Endothelial cell (in vitro differentiated cells): ENCODE results near the gene KASH5. TPM values are rescaled to one million over a fixed set of nuclear protein-coding genes. Genes with fewer than 3 reads are reported as not detected.

ENCODE experiments used
- DNase-seq: peaks from one replicate; pipeline ENCODE4 v3.0.0; 2021; ENCODE audit warnings: low spot score
- H3K27ac Mint-ChIP-seq: one replicate; pipeline ENCODE4 v1.8.0; 2021; ENCODE audit warnings: mixed read lengths, inconsistent platforms; ENCODE audit not compliant: unreplicated experiment
- H3K27me3 Mint-ChIP-seq: one replicate; pipeline ENCODE4 v1.8.0; 2021; ENCODE audit warnings: mild to moderate bottlenecking, moderate library complexity, mixed read lengths, inconsistent platforms; ENCODE audit not compliant: unreplicated experiment
- H3K36me3 Mint-ChIP-seq: one replicate; pipeline ENCODE4 v1.8.0; 2021; ENCODE audit warnings: mild to moderate bottlenecking, low read depth, mixed read lengths, inconsistent platforms; ENCODE audit not compliant: unreplicated experiment
- H3K4me1 Mint-ChIP-seq: one replicate; pipeline ENCODE4 v1.8.0; 2021; ENCODE audit warnings: mild to moderate bottlenecking, mixed read lengths, inconsistent platforms; ENCODE audit not compliant: unreplicated experiment
- H3K4me3 Mint-ChIP-seq: one replicate; pipeline ENCODE4 v1.8.0; 2021; ENCODE audit warnings: mild to moderate bottlenecking, mixed read lengths, inconsistent platforms; ENCODE audit not compliant: unreplicated experiment
- H3K9me3 Mint-ChIP-seq: one replicate; pipeline ENCODE4 v1.8.0; 2021; ENCODE audit warnings: mixed read lengths, inconsistent platforms; ENCODE audit not compliant: unreplicated experiment
- total RNA-seq: library from RNA; stranded (reverse); fragmentation: NEBNext Ultra II Directional; extraction: Animal tissue kit (Norgen Biotek cat#: 25700); gene quantifications from one replicate; pipeline ENCODE4 v1.2.1, GENCODE V29; 2021; ENCODE audit not compliant: unreplicated experiment
- TF ChIP-seq, protein P1 (sequence below): fragments of 200-600 bp; sonication (generic); IDR thresholded peaks from one replicate; pipeline ENCODE4 v1.5.0; 2021; ENCODE audit warnings: antibody characterized with exemption; ENCODE audit not compliant: unreplicated experiment

Gene KASH5
- total RNA-seq, 1 donor from 2014 or later = 0.26 TPM

DNA sequence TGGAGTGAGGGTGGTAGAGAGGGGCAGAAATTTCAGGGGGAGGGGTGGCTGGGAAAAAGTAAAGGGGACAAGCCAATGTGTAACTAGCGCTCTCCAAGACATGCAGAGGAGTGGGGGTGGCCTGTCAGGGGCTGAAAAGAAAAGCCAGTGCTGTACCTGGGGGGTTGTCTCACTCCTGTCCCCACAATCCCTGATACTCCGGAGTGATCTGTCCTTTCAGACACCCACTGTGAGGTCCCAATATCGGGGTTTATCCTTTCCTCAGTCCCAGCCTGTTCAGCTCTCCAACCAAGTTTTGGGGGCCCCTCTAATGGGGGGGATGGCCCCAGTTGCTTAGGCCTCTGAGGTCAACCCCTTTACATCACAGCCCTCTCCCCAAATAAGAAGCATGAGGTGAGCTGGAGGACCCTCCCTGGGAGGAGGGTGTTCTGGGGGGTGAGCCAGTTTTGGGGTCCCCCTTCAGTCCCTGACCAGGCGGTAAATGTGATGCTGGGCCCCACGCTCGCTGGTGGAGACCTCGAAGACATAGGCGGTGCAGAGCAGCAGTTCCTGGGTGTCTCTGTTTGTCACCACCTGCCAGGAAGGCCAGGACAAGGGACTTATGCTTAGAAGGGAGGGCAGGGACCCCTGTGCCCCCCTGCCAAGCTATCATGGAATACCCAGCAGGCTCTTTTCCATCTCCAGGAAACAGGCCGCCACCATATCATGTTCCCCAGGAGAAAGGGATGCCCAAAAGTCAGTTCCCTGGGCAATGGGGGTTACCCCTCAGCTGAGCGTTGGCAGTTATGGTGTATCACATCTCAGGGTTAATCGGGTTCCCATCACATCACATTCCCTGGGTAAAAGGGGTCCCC, 47.0 kb upstream of the KASH5 start:
- Mint-ChIP-seq H3K27ac (no peak overlapping the region), H3K4me1 (peaks cover 43% of the 10 kb centered on the region), H3K36me3 (peaks cover 49% of the 10 kb centered on the region)

GRCh38 chr19:49342291-49342721, 45.7 kb upstream of the KASH5 start:
- Mint-ChIP-seq H3K36me3 (peaks cover 54% of the 10 kb centered on the region), H3K27me3 (peaks cover 26% of the 10 kb centered on the region), H3K27ac (peak overlapping the region; percentile 82), H3K4me1 (peaks cover 43% of the 10 kb centered on the region), H3K4me3 (peak overlapping the region; percentile 78), H3K9me3 (no peaks in the 10 kb centered on the region)
- TF ChIP-seq, protein P1, sequence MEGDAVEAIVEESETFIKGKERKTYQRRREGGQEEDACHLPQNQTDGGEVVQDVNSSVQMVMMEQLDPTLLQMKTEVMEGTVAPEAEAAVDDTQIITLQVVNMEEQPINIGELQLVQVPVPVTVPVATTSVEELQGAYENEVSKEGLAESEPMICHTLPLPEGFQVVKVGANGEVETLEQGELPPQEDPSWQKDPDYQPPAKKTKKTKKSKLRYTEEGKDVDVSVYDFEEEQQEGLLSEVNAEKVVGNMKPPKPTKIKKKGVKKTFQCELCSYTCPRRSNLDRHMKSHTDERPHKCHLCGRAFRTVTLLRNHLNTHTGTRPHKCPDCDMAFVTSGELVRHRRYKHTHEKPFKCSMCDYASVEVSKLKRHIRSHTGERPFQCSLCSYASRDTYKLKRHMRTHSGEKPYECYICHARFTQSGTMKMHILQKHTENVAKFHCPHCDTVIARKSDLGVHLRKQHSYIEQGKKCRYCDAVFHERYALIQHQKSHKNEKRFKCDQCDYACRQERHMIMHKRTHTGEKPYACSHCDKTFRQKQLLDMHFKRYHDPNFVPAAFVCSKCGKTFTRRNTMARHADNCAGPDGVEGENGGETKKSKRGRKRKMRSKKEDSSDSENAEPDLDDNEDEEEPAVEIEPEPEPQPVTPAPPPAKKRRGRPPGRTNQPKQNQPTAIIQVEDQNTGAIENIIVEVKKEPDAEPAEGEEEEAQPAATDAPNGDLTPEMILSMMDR = no peak
- DNase-seq = no peak

More for the DNA sequence above, 47.0 kb upstream of the KASH5 start:
- H3K9me3 Mint-ChIP-seq = no peaks in the 10 kb centered on the region
- no peak for DNase-seq
- TF ChIP-seq, protein P1 = no peak
- no peak overlapping the region for H3K4me3 Mint-ChIP-seq
- peaks cover 26% of the 10 kb centered on the region for H3K27me3 Mint-ChIP-seq

- Mint-ChIP-seq H3K27ac (no peak overlapping the region), H3K4me1 (peaks cover 43% of the 10 kb centered on the region), H3K36me3 (peaks cover 58% of the 10 kb centered on the region), H3K27me3 (peaks cover 29% of the 10 kb centered on the region), H3K4me3 (peak overlapping the region; percentile 78), H3K9me3 (no peaks in the 10 kb centered on the region)
- TF ChIP-seq, protein P1 = no peak
- no peak for DNase-seq
Observed at GRCh38 chr19:49343123-49343522, 44.9 kb upstream of the KASH5 start.

DNA sequence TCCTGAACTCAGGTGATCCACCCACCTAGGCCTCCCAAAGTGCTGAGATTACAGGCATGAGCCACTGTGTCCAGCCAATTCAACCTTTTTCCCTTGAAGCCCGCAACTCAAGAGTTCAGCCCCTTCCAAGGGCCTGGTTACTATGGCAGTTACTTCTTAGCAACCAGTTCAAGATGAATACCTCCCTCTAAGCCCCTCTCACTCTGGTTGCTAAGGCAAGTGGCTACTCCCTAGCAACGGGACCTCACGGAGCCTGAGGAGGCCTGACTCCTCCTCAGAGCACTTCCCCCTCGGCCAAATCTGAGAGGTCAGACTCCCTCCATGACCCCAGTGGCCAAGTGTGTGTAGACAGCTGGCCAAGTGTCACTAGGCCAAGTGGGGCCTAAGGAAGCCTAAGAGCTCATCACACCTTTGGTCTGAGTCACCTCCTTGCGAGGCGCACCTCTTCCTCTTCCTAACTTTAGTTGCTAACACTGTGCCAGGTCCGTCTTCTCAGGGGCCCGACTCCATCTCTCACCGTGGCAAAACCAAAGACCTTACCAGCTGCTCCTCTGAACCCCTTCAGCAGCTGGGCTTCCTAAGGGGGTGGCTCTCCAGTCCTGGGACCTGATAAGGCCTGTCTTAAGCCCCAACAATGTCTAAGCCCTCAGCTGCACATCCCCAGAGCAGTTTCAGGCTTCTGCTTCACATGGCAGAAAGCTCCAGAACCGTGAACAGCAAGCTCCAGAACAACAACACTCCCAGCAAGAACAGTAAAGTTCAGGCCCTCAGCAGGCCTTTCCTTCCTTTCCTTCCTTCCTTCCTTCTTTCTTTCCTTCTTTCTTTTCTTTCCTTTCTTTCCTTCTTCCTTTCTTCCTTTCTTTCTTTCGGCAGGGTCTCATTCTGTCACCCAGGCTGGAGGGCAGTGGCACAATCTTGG, 43.3 kb upstream of the KASH5 start:
- Mint-ChIP-seq H3K27ac (peak overlapping the region; percentile 57), H3K4me1 (peaks cover 33% of the 10 kb centered on the region), H3K4me3 (peak overlapping the region; percentile 22), H3K27me3 (peaks cover 25% of the 10 kb centered on the region), H3K36me3 (peaks cover 70% of the 10 kb centered on the region), H3K9me3 (no peaks in the 10 kb centered on the region)
- TF ChIP-seq, protein P1 = no peak
- DNase-seq = no peak
